Lower leg skin (tissue), 4 donors: ENCODE results near the gene ZNF888. TPM values are rescaled to one million over a fixed set of nuclear protein-coding genes. Genes with fewer than 3 reads are reported as not detected.
A peak's percentile ranks its signal among the peaks of the same experiment; 100 is the strongest.

Source experiments
- DNase-seq, 2 donors: peaks; one replicate each; pipeline ENCODE4 v3.0.0-alpha.2; 2019; ENCODE audit warnings: low spot score in 2 of 2
- H3K4me3 ChIP-seq: fragments of 200-600 bp; sonication (generic); 2 replicates; pipeline ENCODE4 v1.5.1; 2017; ENCODE audit warnings: mild to moderate bottlenecking, low read depth; ENCODE audit not compliant: poor library complexity, severe bottlenecking
- CTCF ChIP-seq, 3 donors: fragments of 450-650 bp; IDR thresholded peaks; one replicate each; pipeline ENCODE4 v1.5.1; 2016; ENCODE audit warnings: antibody characterized with exemption in 3 of 3, mild to moderate bottlenecking in 3 of 3, moderate library complexity in 2 of 3
- POLR2A ChIP-seq, 2 donors: fragments of 450-650 bp; IDR thresholded peaks; one replicate each; pipeline ENCODE4 v1.6.1; 2016 to 2017; ENCODE audit warnings: antibody characterized with exemption in 2 of 2, mild to moderate bottlenecking in 1 of 2, moderate library complexity in 1 of 2
- WGBS, 2 donors: methylation state at CpG; one replicate each; pipeline ENCODE4 v1.1.5; 2018; 5-methylcytosine and 5-hydroxymethylcytosine counted together
- intact Hi-C: fragments of 100-400 bp; cut with DNase I; formaldehyde crosslinking; loops from one replicate; pipeline ENCODE4 v1.15.0; 2023; ENCODE audit warnings: low total_unique reads
- total RNA-seq, 4 donors: library from RNA; depleted of rRNA; stranded (reverse); fragments of >200 nt; gene quantifications; one replicate each; pipeline ENCODE4 v1.1.0, GENCODE V29; 2016

Gene ZNF888
- total RNA-seq, 4 donors from 2014 or later, result 1.6 to 3.7 (median 3.2) TPM

- intact Hi-C loops, result no loop called here
- 90 to 92% methylated on average over 11 of the region's 11 CpGs for WGBS, 2 donors
- no peak for TF ChIP-seq POLR2A (IDR thresholded peaks at IDR 0.05)
- no peak for TF ChIP-seq CTCF (IDR thresholded peaks at IDR 0.05)
Measured at GRCh38 chr19:52959613-52960295, 36.5 kb upstream of the ZNF888 start.

GRCh38 chr19:52957591-52957990 is 34.4 kb upstream of the ZNF888 start:
- DNase-seq, result peak in 1 of 2 donors; percentile 8
- intact Hi-C loops, result no loop called here
- TF ChIP-seq POLR2A (IDR thresholded peaks at IDR 0.05), result no peak
- TF ChIP-seq CTCF (IDR thresholded peaks at IDR 0.05), result no peak
- 76 to 82% methylated on average over 8 of the region's 8 CpGs for WGBS, 2 donors
- no peak overlapping the region for H3K4me3 ChIP-seq

More at GRCh38 chr19:52959613-52960295, 36.5 kb upstream of the ZNF888 start:
- H3K4me3 ChIP-seq, result no peak overlapping the region
- DNase-seq, result peak in 1 of 2 donors; percentile 56

- WGBS, 2 donors, result 96 to 97% methylated on average over 10 of the region's 10 CpGs
- TF ChIP-seq CTCF (IDR thresholded peaks at IDR 0.05) (no peak), POLR2A (IDR thresholded peaks at IDR 0.05) (no peak)
- peak in 1 of 2 donors; percentile 32 for DNase-seq
- intact Hi-C loops, result no loop called here
- H3K4me3 ChIP-seq, result no peak overlapping the region
Measured at GRCh38 chr19:52956917-52957316, 33.7 kb upstream of the ZNF888 start.

- no peak overlapping the region for H3K4me3 ChIP-seq
- no peak for TF ChIP-seq CTCF (IDR thresholded peaks at IDR 0.05)
- TF ChIP-seq POLR2A (IDR thresholded peaks at IDR 0.05), result no peak
- WGBS, 2 donors, result 97 to 100% methylated on average over 1 of the region's 1 CpG
- intact Hi-C loops, result no loop called here
- no peak for DNase-seq
Measured at GRCh38 chr19:52949422-52949821, 26.2 kb upstream of the ZNF888 start.

- intact Hi-C loops, result no loop called here
- DNase-seq, result peak in 1 of 2 donors; percentile 20
- 95 to 96% methylated on average over 13 of the region's 13 CpGs for WGBS, 2 donors
- TF ChIP-seq POLR2A (IDR thresholded peaks at IDR 0.05), result no peak
- no peak for TF ChIP-seq CTCF (IDR thresholded peaks at IDR 0.05)
- no peak overlapping the region for H3K4me3 ChIP-seq
Measured at GRCh38 chr19:52948025-52948770, 25.0 kb upstream of the ZNF888 start.
